ENCODE data around the gene NOP53. TPM values are rescaled to one million over a fixed set of nuclear protein-coding genes. Genes with fewer than 3 reads are reported as not detected.

NOP53 gene
- total RNA-seq, 1 experiment from 2014 or later, result 146 TPM

GRCh38 chr19:47697863-47698609 is 47.3 kb upstream of the NOP53 start:
- DNase-seq (ENCODE audit: low spot score), result peak; percentile 89
- intact Hi-C loops (cut with micrococcal nuclease; ENCODE audit: unreplicated experiment), result loop anchor here (1.0 to 10.0 kb wide), 3 partner anchors 89 to 262 kb away; partner anchors contain the start of genes BICRA and NAPA
- ChIA-PET CTCF (interaction anchor here (0.7 to 1.5 kb wide), 4 partner anchors 9 to 270 kb away, joined by 3 to 12 read pairs (median 4); no protein-coding TSS in a partner anchor), POLR2A (ENCODE audit: low non-redundant PET) (no interaction called here)
- Histone ChIP-seq H3K4me1 (ENCODE audit: insufficient read depth, low read length, poor library complexity, severe bottlenecking) (peaks cover 24% of the 10 kb centered on the region), H3K27ac (ENCODE audit: low read depth, low read length, poor library complexity, severe bottlenecking) (no peak overlapping the region), H3K4me3 (ENCODE audit: low read depth, low read length, poor library complexity, severe bottlenecking) (no peak overlapping the region), H3K9me3 (ENCODE audit: low read depth, low read length, poor library complexity, severe bottlenecking) (no peaks in the 10 kb centered on the region), H3K27me3 (replicated peaks; ENCODE audit: insufficient read depth, low read depth, low read length, poor library complexity) (no peaks in the 10 kb centered on the region), H3K36me3 (ENCODE audit: insufficient read depth, low read length, poor library complexity, severe bottlenecking) (peaks cover 17% of the 10 kb centered on the region)
- no TSS peak for BruUV-seq (replicated peaks)
- TF ChIP-seq CTCF (conservative IDR thresholded peaks at IDR 0.05; ENCODE audit: low read depth, low read length) (peak; percentile 94), EZH2 (IDR thresholded peaks at IDR 0.05; ENCODE audit: borderline replicate concordance, low read depth, low read length, poor library complexity, severe bottlenecking) (no peak)

- no peak for DNase-seq (ENCODE audit: low spot score)
- H3K4me3 ChIP-seq (ENCODE audit: low read depth, low read length, poor library complexity, severe bottlenecking), result no peak overlapping the region
- no peaks in the 10 kb centered on the region for H3K27me3 ChIP-seq (replicated peaks; ENCODE audit: insufficient read depth, low read depth, low read length, poor library complexity)
- CTCF ChIA-PET, result interaction anchor here (0.7 to 1.8 kb wide), 8 partner anchors 8 to 271 kb away, joined by 3 to 12 read pairs (median 4); partner anchors contain the start of gene EHD2
- peaks cover 17% of the 10 kb centered on the region for H3K36me3 ChIP-seq (ENCODE audit: insufficient read depth, low read length, poor library complexity, severe bottlenecking)
- BruUV-seq (replicated peaks), result no TSS peak
- TF ChIP-seq EZH2 (IDR thresholded peaks at IDR 0.05; ENCODE audit: borderline replicate concordance, low read depth, low read length, poor library complexity, severe bottlenecking) (no peak), CTCF (conservative IDR thresholded peaks at IDR 0.05; ENCODE audit: low read depth, low read length) (no peak)
- POLR2A ChIA-PET (ENCODE audit: low non-redundant PET), result no interaction called here
- peaks cover 24% of the 10 kb centered on the region for H3K4me1 ChIP-seq (ENCODE audit: insufficient read depth, low read length, poor library complexity, severe bottlenecking)
- intact Hi-C loops (cut with micrococcal nuclease; ENCODE audit: unreplicated experiment), result loop anchor here (1.0 to 10.0 kb wide), 3 partner anchors 90 to 262 kb away; partner anchors contain the start of genes BICRA and NAPA
- H3K9me3 ChIP-seq (ENCODE audit: low read depth, low read length, poor library complexity, severe bottlenecking), result no peaks in the 10 kb centered on the region
- no peak overlapping the region for H3K27ac ChIP-seq (ENCODE audit: low read depth, low read length, poor library complexity, severe bottlenecking)
Measured at GRCh38 chr19:47698631-47699359, 46.6 kb upstream of the NOP53 start.

GRCh38 chr19:47699360-47699917 is 45.9 kb upstream of the NOP53 start:
- H3K4me3 ChIP-seq (ENCODE audit: low read depth, low read length, poor library complexity, severe bottlenecking), result no peak overlapping the region
- ChIA-PET POLR2A (ENCODE audit: low non-redundant PET) (no interaction called here), CTCF (interaction anchor here (1.0 to 1.8 kb wide), 4 partner anchors 14 to 271 kb away, joined by 3 to 9 read pairs (median 4); partner anchors contain the start of gene EHD2)
- no peaks in the 10 kb centered on the region for H3K9me3 ChIP-seq (ENCODE audit: low read depth, low read length, poor library complexity, severe bottlenecking)
- peaks cover 17% of the 10 kb centered on the region for H3K36me3 ChIP-seq (ENCODE audit: insufficient read depth, low read length, poor library complexity, severe bottlenecking)
- TF ChIP-seq EZH2 (IDR thresholded peaks at IDR 0.05; ENCODE audit: borderline replicate concordance, low read depth, low read length, poor library complexity, severe bottlenecking) (no peak), CTCF (conservative IDR thresholded peaks at IDR 0.05; ENCODE audit: low read depth, low read length) (peak; percentile 84)
- H3K4me1 ChIP-seq (ENCODE audit: insufficient read depth, low read length, poor library complexity, severe bottlenecking), result peaks cover 24% of the 10 kb centered on the region
- no peaks in the 10 kb centered on the region for H3K27me3 ChIP-seq (replicated peaks; ENCODE audit: insufficient read depth, low read depth, low read length, poor library complexity)
- BruUV-seq (replicated peaks), result no TSS peak
- peak; percentile 42 for DNase-seq (ENCODE audit: low spot score)
- H3K27ac ChIP-seq (ENCODE audit: low read depth, low read length, poor library complexity, severe bottlenecking), result no peak overlapping the region
- intact Hi-C loops (cut with micrococcal nuclease; ENCODE audit: unreplicated experiment), result loop anchor here (2.0 to 10.0 kb wide), 2 partner anchors 91 to 185 kb away; partner anchors contain the start of genes BICRA and NAPA
